GM12873 (cell line): ENCODE results near the gene GON4L.

ENCODE experiments used
- TF ChIP-seq, protein P1 (sequence below): IDR thresholded peaks from 2 replicates; pipeline ENCODE4 v1.5.1; 2012; ENCODE audit warnings: low read depth, mild to moderate bottlenecking, moderate library complexity, low read length, control low read depth; ENCODE audit not compliant: insufficient read depth; ENCODE audit errors: missing control alignments

GON4L gene

DNA sequence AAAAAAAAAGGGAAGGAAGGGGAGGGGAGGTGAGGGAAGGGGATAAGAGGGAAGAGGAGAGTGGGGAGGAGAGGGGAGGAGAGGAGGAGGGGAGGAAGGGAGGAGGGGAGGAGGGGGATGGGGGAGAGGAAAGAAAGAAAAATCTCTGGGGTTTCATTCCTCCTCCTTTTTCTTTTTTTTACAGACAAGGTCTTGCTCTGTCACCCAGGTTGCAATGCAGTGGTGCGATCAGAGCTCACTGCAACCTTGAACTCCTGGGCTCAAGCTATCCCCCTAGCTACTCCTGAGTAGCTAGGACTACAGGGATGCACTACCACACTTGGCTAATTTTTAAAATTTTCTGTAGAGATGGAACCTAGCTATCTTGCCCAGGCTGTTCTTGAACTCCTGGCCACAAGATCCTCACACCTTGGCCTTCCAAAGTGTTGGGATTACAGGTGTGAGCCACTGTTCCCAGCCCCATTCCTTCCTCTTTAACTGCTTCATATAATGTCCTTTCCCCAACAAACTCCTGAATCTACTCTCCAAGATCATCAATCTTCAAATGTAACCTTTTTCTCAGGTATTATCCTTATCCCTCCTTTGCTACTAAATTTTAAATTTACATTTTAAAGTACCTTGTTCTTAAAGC, 23.2 kb downstream of the GON4L start:
- TF ChIP-seq, protein P1, sequence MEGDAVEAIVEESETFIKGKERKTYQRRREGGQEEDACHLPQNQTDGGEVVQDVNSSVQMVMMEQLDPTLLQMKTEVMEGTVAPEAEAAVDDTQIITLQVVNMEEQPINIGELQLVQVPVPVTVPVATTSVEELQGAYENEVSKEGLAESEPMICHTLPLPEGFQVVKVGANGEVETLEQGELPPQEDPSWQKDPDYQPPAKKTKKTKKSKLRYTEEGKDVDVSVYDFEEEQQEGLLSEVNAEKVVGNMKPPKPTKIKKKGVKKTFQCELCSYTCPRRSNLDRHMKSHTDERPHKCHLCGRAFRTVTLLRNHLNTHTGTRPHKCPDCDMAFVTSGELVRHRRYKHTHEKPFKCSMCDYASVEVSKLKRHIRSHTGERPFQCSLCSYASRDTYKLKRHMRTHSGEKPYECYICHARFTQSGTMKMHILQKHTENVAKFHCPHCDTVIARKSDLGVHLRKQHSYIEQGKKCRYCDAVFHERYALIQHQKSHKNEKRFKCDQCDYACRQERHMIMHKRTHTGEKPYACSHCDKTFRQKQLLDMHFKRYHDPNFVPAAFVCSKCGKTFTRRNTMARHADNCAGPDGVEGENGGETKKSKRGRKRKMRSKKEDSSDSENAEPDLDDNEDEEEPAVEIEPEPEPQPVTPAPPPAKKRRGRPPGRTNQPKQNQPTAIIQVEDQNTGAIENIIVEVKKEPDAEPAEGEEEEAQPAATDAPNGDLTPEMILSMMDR: no peak

DNA sequence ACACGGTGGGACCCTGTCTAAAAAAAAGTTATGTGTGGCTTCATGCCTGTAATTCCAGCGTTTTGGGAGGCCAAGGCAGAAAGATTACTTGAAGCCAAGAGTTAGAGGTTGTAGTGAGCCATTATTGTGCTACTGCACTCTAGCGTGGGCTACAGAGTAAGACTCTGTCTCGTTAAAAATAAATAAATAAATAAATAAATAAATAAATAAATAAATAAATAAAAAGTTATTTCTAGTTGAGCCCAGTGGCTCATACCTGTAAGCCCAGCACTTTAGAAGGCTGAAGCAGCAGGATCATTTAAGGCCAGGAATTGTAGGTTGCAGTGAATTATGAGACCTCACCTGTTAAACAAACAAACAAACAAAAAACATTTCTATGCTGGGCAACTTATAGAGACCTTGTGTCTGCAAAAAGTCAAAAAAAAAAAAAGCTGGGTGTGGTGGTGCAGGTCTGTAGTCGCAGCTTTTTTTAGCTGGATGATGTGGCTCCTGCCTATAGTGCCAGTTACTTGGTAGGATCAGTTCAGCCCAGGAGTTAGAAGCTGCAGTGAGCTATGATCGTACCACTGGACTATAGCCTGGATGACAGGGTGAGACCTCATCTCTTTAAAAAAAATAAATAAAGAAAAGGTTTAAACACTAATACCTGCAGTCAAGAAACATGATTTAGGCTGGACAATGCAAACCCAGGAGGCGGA, 25.6 kb downstream of the GON4L start:
- TF ChIP-seq, protein P1: no peak

DNA sequence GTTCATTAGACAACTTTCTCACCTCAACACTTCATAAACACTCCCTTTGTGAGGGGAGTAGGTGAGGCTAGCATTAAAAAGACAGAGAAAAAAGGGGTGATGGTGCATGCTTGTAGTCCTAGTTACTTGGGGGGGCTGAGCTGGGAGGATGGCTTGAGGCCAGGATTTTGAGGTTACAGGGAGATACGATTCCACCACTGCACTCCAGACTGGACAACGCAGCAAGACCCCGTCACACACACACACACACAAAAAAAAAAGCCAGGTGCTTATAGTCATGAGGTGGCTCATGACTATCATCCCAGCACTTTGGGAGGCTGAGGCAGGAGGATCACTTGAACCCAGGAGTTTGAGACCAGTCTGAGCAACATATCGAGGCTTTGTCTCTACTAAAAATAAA, 29.6 kb downstream of the GON4L start:
- TF ChIP-seq, protein P1: no peak

DNA sequence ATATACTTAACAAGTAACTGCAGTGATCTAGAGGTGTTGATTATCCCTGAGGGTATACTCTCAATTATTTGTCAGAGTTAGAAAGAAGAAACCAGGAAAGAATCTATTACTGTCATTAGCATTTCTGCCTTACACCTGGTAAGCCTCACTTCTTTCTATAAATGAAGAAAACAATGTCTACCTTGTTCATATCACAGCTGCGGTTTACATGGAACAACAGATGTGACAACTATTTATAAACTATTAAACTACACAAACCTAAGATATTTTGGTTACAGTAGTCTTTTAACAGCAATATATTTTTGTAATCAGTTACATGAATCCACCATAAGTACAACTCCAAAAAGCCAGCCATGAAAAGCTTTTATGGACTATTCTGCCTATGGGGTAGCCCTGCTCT, 40.7 kb downstream of the GON4L start:
- TF ChIP-seq, protein P1: no peak

DNA sequence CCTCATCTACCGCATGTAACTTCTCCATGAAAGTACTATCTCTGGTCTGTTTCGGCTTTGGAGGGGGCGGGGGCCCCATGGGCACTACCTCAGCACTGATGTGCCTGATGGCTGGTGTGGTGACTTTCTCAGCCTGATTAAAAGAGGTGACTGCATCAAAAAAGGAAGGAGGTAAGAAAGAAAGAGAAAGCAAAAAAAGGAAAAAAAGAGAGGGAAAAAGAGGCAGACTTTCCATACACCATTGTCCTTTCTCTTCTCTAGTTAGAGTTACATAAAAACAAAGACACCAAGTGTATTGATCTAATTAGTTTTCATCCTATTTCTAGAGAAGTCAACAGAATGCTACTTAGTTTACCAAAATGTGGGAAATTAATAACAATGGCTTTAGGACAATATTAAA, 43.3 kb downstream of the GON4L start:
- TF ChIP-seq, protein P1: no peak

DNA sequence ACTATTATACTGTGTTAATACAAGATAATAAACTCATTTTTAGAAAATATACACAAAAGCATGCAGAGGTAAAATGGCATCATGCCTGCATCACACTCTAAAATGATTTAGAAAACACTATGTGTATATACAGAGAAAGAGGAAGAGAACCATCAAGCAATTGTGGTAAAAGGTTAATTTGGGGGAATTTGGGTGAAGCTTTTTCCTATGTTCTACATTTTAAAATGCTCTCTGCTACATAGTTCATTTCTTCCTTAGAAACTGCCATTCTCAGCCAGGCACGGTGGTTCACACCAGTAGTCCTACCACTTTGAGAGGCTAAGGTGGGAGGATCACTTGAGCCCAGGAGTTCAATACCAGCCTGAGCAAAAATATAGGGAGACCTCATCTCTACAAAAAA, 44.1 kb downstream of the GON4L start:
- TF ChIP-seq, protein P1: no peak

DNA sequence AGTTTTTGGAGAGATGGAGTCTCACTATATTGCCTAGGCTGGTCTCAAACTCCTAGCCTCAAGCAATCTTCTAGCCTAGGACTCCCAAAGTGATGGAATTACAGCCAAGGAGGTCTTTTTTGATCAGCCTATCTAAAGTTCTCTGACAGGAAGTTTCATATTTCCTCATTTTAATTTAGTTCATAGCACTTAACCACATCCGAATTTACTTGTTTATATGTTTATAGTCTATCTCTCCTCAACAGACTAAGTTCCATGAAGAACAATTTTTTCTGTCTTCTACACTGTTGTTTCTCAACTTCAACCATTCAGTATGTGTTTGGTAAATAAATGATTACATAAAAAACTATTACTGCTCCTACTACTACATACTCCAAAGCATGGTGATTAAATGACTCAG, 47.9 kb downstream of the GON4L start:
- TF ChIP-seq, protein P1: no peak
